HepG2 (cell line): Measurements from ENCODE around the gene BICRAL. TPM values are rescaled to one million over a fixed set of nuclear protein-coding genes. Genes with fewer than 3 reads are reported as not detected.

ENCODE experiments used
- BCL6 ChIP-seq: IDR thresholded peaks from 2 replicates; pipeline ENCODE4 v1.6.1; 2016; ENCODE audit warnings: missing genetic modification reagents, missing compliant biosample characterization
- GLI4 ChIP-seq: sonication (generic); formaldehyde crosslinking; IDR thresholded peaks from 2 replicates; pipeline ENCODE4 v1.5.1; 2020; ENCODE audit warnings: missing genetic modification reagents, mild to moderate bottlenecking, moderate library complexity, borderline replicate concordance
- GPBP1L1 ChIP-seq: sonication (generic); formaldehyde crosslinking; IDR thresholded peaks from 2 replicates; pipeline ENCODE4 v1.5.0; 2020; ENCODE audit warnings: mild to moderate bottlenecking, missing genetic modification reagents
- KAT7 ChIP-seq: IDR thresholded peaks from 2 replicates; pipeline ENCODE4 v1.6.1; 2018; ENCODE audit warnings: borderline replicate concordance, missing compliant biosample characterization
- MLXIP ChIP-seq: sonication (generic); formaldehyde crosslinking; IDR thresholded peaks from 2 replicates; pipeline ENCODE4 v1.9.0; 2021; ENCODE audit warnings: missing genetic modification reagents, borderline replicate concordance
- NONO ChIP-seq, 2 experiments: fragments of 450-650 bp in 1 of 2; sonication (generic) in 1 of 2; formaldehyde crosslinking in 1 of 2; IDR thresholded peaks in 1 of 2; conservative IDR thresholded peaks in 1 of 2; 2 replicates each; pipeline versions ENCODE4 v1.6.1 to v1.8.0; 2017 to 2022; ENCODE audit warnings: mild to moderate bottlenecking in 1 of 2, missing genetic modification reagents in 1 of 2, moderate library complexity in 1 of 2
- POLR2A ChIP-seq, 2 experiments: IDR thresholded peaks; 2 replicates each; pipeline ENCODE4 v1.6.1; 2011; ENCODE audit warnings: low read depth in 2 of 2, low read length in 2 of 2, mild to moderate bottlenecking in 1 of 2, moderate library complexity in 1 of 2; ENCODE audit not compliant: insufficient read depth in 1 of 2
- ZBED4 ChIP-seq: sonication (generic); formaldehyde crosslinking; IDR thresholded peaks from 2 replicates; pipeline ENCODE4 v1.4.0; 2020; ENCODE audit warnings: missing genetic modification reagents, borderline replicate concordance
- ZBTB34 ChIP-seq: sonication (generic); formaldehyde crosslinking; IDR thresholded peaks from 2 replicates; pipeline ENCODE4 v1.8.0; 2022; ENCODE audit warnings: mild to moderate bottlenecking, missing genetic modification reagents
- ZBTB49 ChIP-seq: sonication (generic); formaldehyde crosslinking; IDR thresholded peaks from 2 replicates; pipeline ENCODE4 v1.4.0; 2020; ENCODE audit warnings: missing genetic modification reagents, borderline replicate concordance
- ZBTB7A ChIP-seq: sonication (generic); formaldehyde crosslinking; IDR thresholded peaks from 2 replicates; pipeline ENCODE4 v1.8.0; 2022; ENCODE audit warnings: mild to moderate bottlenecking, missing genetic modification reagents
- ZNF367 ChIP-seq: sonication (generic); formaldehyde crosslinking; IDR thresholded peaks from 2 replicates; pipeline ENCODE4 v1.4.0; 2020; ENCODE audit warnings: missing genetic modification reagents, borderline replicate concordance
- ZNF468 ChIP-seq: sonication (generic); formaldehyde crosslinking; IDR thresholded peaks from 2 replicates; pipeline ENCODE4 v1.8.0; 2022; ENCODE audit warnings: mild to moderate bottlenecking, moderate library complexity, missing genetic modification reagents
- ZNF543 ChIP-seq: sonication (generic); formaldehyde crosslinking; IDR thresholded peaks from 2 replicates; pipeline ENCODE4 v1.4.0; 2020; ENCODE audit warnings: mild to moderate bottlenecking, missing genetic modification reagents
- ZNF709 ChIP-seq: sonication (generic); formaldehyde crosslinking; IDR thresholded peaks from 2 replicates; pipeline ENCODE4 v1.5.0; 2020; ENCODE audit warnings: mild to moderate bottlenecking, missing genetic modification reagents
- polyA plus RNA-seq, 8 experiments: library from polyadenylated mRNA; depleted of rRNA in 3 of 8; stranded (reverse) in 7 of 8; unstranded in 1 of 8; fragments of >200 nt; fragmentation: Illumina TruSeq in 4 of 8; extraction: Trizol in 4 of 8; gene quantifications; 2 replicates each; pipeline versions ENCODE4 v1.2.1 to v1.2.3, GENCODE V29; 2011 to 2016; ENCODE audit warnings: low read depth in 4 of 8, missing spikeins in 1 of 8, mixed read lengths in 1 of 8; ENCODE audit not compliant: insufficient read depth in 1 of 8
- total RNA-seq, 5 experiments: library from RNA; depleted of rRNA; stranded (reverse); fragments of >200 nt; fragmentation: Illumina TruSeq; extraction: Trizol; gene quantifications; 2 replicates each; pipeline ENCODE4 v1.2.3, GENCODE V29; 2016; ENCODE audit warnings: low read depth in 1 of 5

The BICRAL gene
- total and polyA plus RNA-seq, 2 of the 13 experiments (the other 11 are each of a cell fraction or from before 2014, with no cell fraction given) = 5.0 to 13.5 TPM

- TF ChIP-seq ZBED4 (CRISPR knock-in tag) (no peak), ZNF367 (no peak), MLXIP (CRISPR knock-in tag) (no peak), NONO (IDR thresholded peaks at IDR 0.05) (no peak), NONO (CRISPR knock-in tag; conservative IDR thresholded peaks at IDR 0.05) (no peak), GLI4 (no peak), ZNF468 (no peak), ZBTB7A (CRISPR knock-in tag) (no peak), KAT7 (no peak), ZBTB49 (CRISPR knock-in tag) (no peak), POLR2A (IDR thresholded peaks at IDR 0.05; ENCODE audit: insufficient read depth in 1 of 2, low read depth in 2 of 2, low read length in 2 of 2) (peak in 1 of 2 experiments; percentile 9; a peak in 2 of 4 replicates), ZNF709 (CRISPR knock-in tag) (no peak), BCL6 (no peak), ZNF543 (CRISPR knock-in tag) (no peak), ZBTB34 (CRISPR knock-in tag) (no peak), GPBP1L1 (CRISPR knock-in tag) (no peak)
These were observed at the start of gene BICRAL (continued) for GRCh38 chr6:42781796-42782688.
